Caco-2 (cell line): ENCODE results near the gene TIMM17A. TPM values are rescaled to one million over a fixed set of nuclear protein-coding genes. Genes with fewer than 3 reads are reported as not detected.

Source experiments
- BruUV-seq: library from RNA; stranded (reverse); fragments of 400-500 nt; replicated peaks from 2 replicates; lab custom pipeline; 2021; lab: Mats Ljungman, UMichigan
- CTCF ChIA-PET: fragments of 300-600 bp; sonication (Branson Sonifier 250); formaldehyde crosslinking; loops from one replicate; lab custom pipeline; 2022; ENCODE audit warnings: antibody characterized with exemption; lab: Charles Lee
- POLR2A ChIA-PET: fragments of 300-600 bp; sonication (Branson Sonifier 250); formaldehyde crosslinking; loops from one replicate; lab custom pipeline; 2022; ENCODE audit warnings: antibody characterized with exemption; lab: Charles Lee
- DNase-seq, 2 experiments: peaks; one replicate each; pipeline versions ENCODE4 v3.0.0 to v3.0.0-alpha.2; 2020 to 2022
- H3K27me3 ChIP-seq: replicated peaks from 2 replicates; pipeline ENCODE4 v1.6.0; 2011; ENCODE audit warnings: low read length; ENCODE audit not compliant: control insufficient read depth, insufficient read depth
- H3K36me3 ChIP-seq: 2 replicates; pipeline ENCODE4 v1.5.1; 2011; ENCODE audit warnings: low read length; ENCODE audit not compliant: control insufficient read depth, insufficient read depth
- H3K4me1 ChIP-seq: fragments of 250-450 bp; sonication (Bioruptor Pico); 2 replicates; pipeline ENCODE4 v1.5.1; 2020; ENCODE audit warnings: mild to moderate bottlenecking
- H3K4me3 ChIP-seq: 2 replicates; pipeline ENCODE4 v1.5.1; 2011; ENCODE audit warnings: low read depth, mild to moderate bottlenecking, control low read depth, low read length
- H3K9me3 ChIP-seq: fragments of 250-450 bp; sonication (Bioruptor Pico); 2 replicates; pipeline ENCODE4 v1.5.1; 2020; ENCODE audit warnings: mild to moderate bottlenecking, moderate library complexity
- H3K27ac Mint-ChIP-seq: one replicate; pipeline ENCODE4 v1.8.0; 2022; ENCODE audit warnings: mixed read lengths; ENCODE audit not compliant: unreplicated experiment
- H3K27me3 Mint-ChIP-seq: one replicate; pipeline ENCODE4 v1.8.0; 2022; ENCODE audit warnings: mixed read lengths; ENCODE audit not compliant: insufficient read depth, unreplicated experiment
- H3K36me3 Mint-ChIP-seq: one replicate; pipeline ENCODE4 v1.8.0; 2022; ENCODE audit warnings: mild to moderate bottlenecking, mixed read lengths; ENCODE audit not compliant: insufficient read depth, unreplicated experiment
- H3K4me1 Mint-ChIP-seq: one replicate; pipeline ENCODE4 v1.8.0; 2022; ENCODE audit warnings: low read depth, mixed read lengths; ENCODE audit not compliant: unreplicated experiment
- H3K4me3 Mint-ChIP-seq: one replicate; pipeline ENCODE4 v1.8.0; 2022; ENCODE audit warnings: mild to moderate bottlenecking, moderate library complexity, mixed read lengths; ENCODE audit not compliant: unreplicated experiment
- H3K9me3 Mint-ChIP-seq: one replicate; pipeline ENCODE4 v1.8.0; 2022; ENCODE audit warnings: mixed read lengths; ENCODE audit not compliant: unreplicated experiment
- CTCF ChIP-seq, 2 experiments: fragments of 200-600 bp in 1 of 2; IDR thresholded peaks; 1 replicate in 1 of 2; 2 replicates in 1 of 2; pipeline versions ENCODE4 v1.5.1 to v1.8.0; 2011 to 2022; ENCODE audit warnings: antibody characterized with exemption in 1 of 2, control low read depth in 1 of 2, inconsistent platforms in 1 of 2, low read depth in 1 of 2, low read length in 1 of 2, mild to moderate bottlenecking in 1 of 2, moderate library complexity in 1 of 2; ENCODE audit not compliant: insufficient read depth in 1 of 2, severe bottlenecking in 1 of 2, unreplicated experiment in 1 of 2
- intact Hi-C: fragments of 100-400 bp; cut with micrococcal nuclease; formaldehyde crosslinking; loops from one replicate; pipeline ENCODE4 v1.10.0; 2022; ENCODE audit not compliant: unreplicated experiment
- total RNA-seq: library from RNA; stranded (reverse); gene quantifications from 2 replicates; pipeline ENCODE4 v1.2.3, GENCODE V29; 2022

TIMM17A gene
- total RNA-seq, 1 experiment from 2014 or later: 63.7 TPM

GRCh38 chr1:201982623-201983379 is 27.5 kb downstream of the TIMM17A start, which contains the start of gene RNPEP:
TSS of gene RNPEP (plus strand) at chr1:201982648. CDS start at chr1:201982667, 19 bp downstream.
- H3K4me3 ChIP-seq: peak within 1 kb of the TSS; percentile 68
- H3K9me3 ChIP-seq: no peaks in the 10 kb centered on the region
- intact Hi-C loops: loop anchor here (1.0 to 2.0 kb wide), 3 partner anchors 16 to 28 kb away; partner anchors contain the start of gene TIMM17A
- H3K4me1 Mint-ChIP-seq: peaks cover 27% of the 10 kb centered on the region
- ChIA-PET CTCF (interaction anchor here (0.6 to 1.7 kb wide), 4 partner anchors 17 to 151 kb away, joined by 3 to 10 read pairs (median 5); partner anchors contain the start of gene ELF3), POLR2A (interaction anchor here (0.6 to 1.6 kb wide), 2 partner anchors 14 to 28 kb away, joined by 3 to 13 read pairs; partner anchors contain the start of gene ELF3)
- peak; percentile 14 to 24 for TF ChIP-seq CTCF (IDR thresholded peaks at IDR 0.05; ENCODE audit: insufficient read depth in 1 of 2, low read depth in 1 of 2, low read length in 1 of 2, severe bottlenecking in 1 of 2, unreplicated experiment in 1 of 2)
- H3K9me3 Mint-ChIP-seq: no peaks in the 10 kb centered on the region
- H3K27me3 ChIP-seq: no peaks in the 10 kb centered on the region
- 0 out of 2 replicates have a peak, but pooled peaks cover 1% of the 10 kb centered on the region for H3K36me3 ChIP-seq
- H3K4me1 ChIP-seq: peaks cover 17% of the 10 kb centered on the region
- H3K27ac Mint-ChIP-seq: peak within 1 kb of the TSS; percentile 94
- BruUV-seq: no TSS peak
- no peaks in the 10 kb centered on the region for H3K27me3 Mint-ChIP-seq
- peak within 1 kb of the TSS; percentile 99 for H3K4me3 Mint-ChIP-seq
- DNase-seq: peak in 1 of 2 experiments; percentile 75
- peaks cover 19% of the 10 kb centered on the region for H3K36me3 Mint-ChIP-seq

GRCh38 chr1:201983380-201983805 is 28.1 kb downstream of the TIMM17A start:
- POLR2A ChIA-PET: interaction anchor here (0.6 to 1.6 kb wide), 2 partner anchors 14 to 27 kb away, joined by 3 to 13 read pairs; partner anchors contain the start of gene ELF3
- H3K9me3 Mint-ChIP-seq: no peaks in the 10 kb centered on the region
- no peaks in the 10 kb centered on the region for H3K27me3 Mint-ChIP-seq
- TF ChIP-seq CTCF (IDR thresholded peaks at IDR 0.05; ENCODE audit: insufficient read depth in 1 of 2, low read depth in 1 of 2, low read length in 1 of 2, severe bottlenecking in 1 of 2, unreplicated experiment in 1 of 2): no peak
- Histone ChIP-seq H3K4me3 (peak overlapping the region; percentile 68), H3K36me3 (0 out of 2 replicates have a peak, but pooled peaks cover 1% of the 10 kb centered on the region), H3K27me3 (no peaks in the 10 kb centered on the region), H3K9me3 (no peaks in the 10 kb centered on the region), H3K4me1 (peaks cover 17% of the 10 kb centered on the region)
- intact Hi-C loops: loop anchor here (1.0 to 2.0 kb wide), 3 partner anchors 15 to 29 kb away; partner anchors contain the start of gene TIMM17A
- CTCF ChIA-PET: interaction anchor here (0.6 to 1.7 kb wide), 4 partner anchors 16 to 151 kb away, joined by 3 to 10 read pairs (median 5); partner anchors contain the start of gene ELF3
- BruUV-seq: no TSS peak
- H3K4me1 Mint-ChIP-seq: peaks cover 27% of the 10 kb centered on the region
- H3K27ac Mint-ChIP-seq: peak overlapping the region; percentile 94
- H3K36me3 Mint-ChIP-seq: peaks cover 23% of the 10 kb centered on the region
- DNase-seq: peak; percentile 86 to 93
- H3K4me3 Mint-ChIP-seq: peak overlapping the region; percentile 99

GRCh38 chr1:201984446-201984845 is 29.1 kb downstream of the TIMM17A start:
- H3K9me3 ChIP-seq: no peaks in the 10 kb centered on the region
- H3K4me1 Mint-ChIP-seq: peaks cover 27% of the 10 kb centered on the region
- no peak for DNase-seq
- H3K4me3 Mint-ChIP-seq: peak overlapping the region; percentile 99
- H3K4me3 ChIP-seq: no peak overlapping the region
- TF ChIP-seq CTCF (IDR thresholded peaks at IDR 0.05; ENCODE audit: insufficient read depth in 1 of 2, low read depth in 1 of 2, low read length in 1 of 2, severe bottlenecking in 1 of 2, unreplicated experiment in 1 of 2): no peak
- H3K9me3 Mint-ChIP-seq: no peaks in the 10 kb centered on the region
- no peaks in the 10 kb centered on the region for H3K27me3 Mint-ChIP-seq
- no peaks in the 10 kb centered on the region for H3K27me3 ChIP-seq
- CTCF ChIA-PET: no interaction called here
- intact Hi-C loops: no loop called here
- H3K27ac Mint-ChIP-seq: peak overlapping the region; percentile 94
- H3K36me3 Mint-ChIP-seq: peaks cover 28% of the 10 kb centered on the region
- POLR2A ChIA-PET: no interaction called here
- BruUV-seq: no TSS peak
- peaks cover 4% of the 10 kb centered on the region for H3K36me3 ChIP-seq
- H3K4me1 ChIP-seq: peaks cover 17% of the 10 kb centered on the region
